Loucy (cell line): ENCODE measurements around the gene NPTX1.

ENCODE experiments used
- CTCF ChIP-seq: fragments of 200-600 bp; sonication (generic); conservative IDR thresholded peaks from 2 replicates; pipeline ENCODE4 v1.5.1; 2014; ENCODE audit warnings: mild to moderate bottlenecking, antibody characterized with exemption, low read length
- EZH2phosphoT487 ChIP-seq: fragments of 200-600 bp; IDR thresholded peaks from 2 replicates; pipeline ENCODE4 v1.6.1; 2018; ENCODE audit warnings: antibody characterized with exemption, mild to moderate bottlenecking, moderate library complexity, borderline replicate concordance

- TF ChIP-seq CTCF (no peak), EZH2phosphoT487 (no peak)
These were observed 19.1 kb downstream of the NPTX1 start for GRCh38 chr17:80457236-80457856.
